Subcutaneous abdominal adipose tissue (tissue), 5 donors: ENCODE data around the gene ACAP1.
"Not testable (repeated sequence)": the region's sequence is repeated elsewhere in the genome, so short reads cannot be mapped to it uniquely, and the experiment has no call there.

Experiments used
- H3K27ac ChIP-seq: one replicate; pipeline ENCODE4 v1.7.0; 2013; ENCODE audit warnings: low read depth, mild to moderate bottlenecking, inconsistent platforms, low read length, moderate library complexity
- H3K27me3 ChIP-seq, 5 donors: one replicate each; pipeline ENCODE4 v1.7.0; 2013; ENCODE audit warnings: low read length in 5 of 5, inconsistent platforms in 1 of 5; ENCODE audit not compliant: control insufficient read depth in 5 of 5, insufficient read depth in 4 of 5
- H3K36me3 ChIP-seq, 5 donors: one replicate each; pipeline ENCODE4 v1.7.0; 2013; ENCODE audit warnings: low read length in 5 of 5; ENCODE audit not compliant: control insufficient read depth in 5 of 5, insufficient read depth in 5 of 5
- H3K4me1 ChIP-seq, 5 donors: one replicate each; pipeline ENCODE4 v1.7.0; 2013; ENCODE audit warnings: low read length in 5 of 5, mild to moderate bottlenecking in 3 of 5, moderate library complexity in 1 of 5; ENCODE audit not compliant: control insufficient read depth in 5 of 5, insufficient read depth in 5 of 5
- H3K4me3 ChIP-seq, 5 donors: one replicate each; pipeline ENCODE4 v1.7.0; 2013; ENCODE audit warnings: low read length in 5 of 5, low read depth in 1 of 5
- H3K9ac ChIP-seq, 5 donors: one replicate each; pipeline ENCODE4 v1.7.0; 2013; ENCODE audit warnings: low read length in 5 of 5, mild to moderate bottlenecking in 4 of 5, moderate library complexity in 3 of 5
- H3K9me3 ChIP-seq, 5 donors: one replicate each; pipeline ENCODE4 v1.7.0; 2013; ENCODE audit warnings: low read length in 5 of 5; ENCODE audit not compliant: control insufficient read depth in 5 of 5
- donor health status: healthy.
- donor health status: healthy.
- donor health status: healthy.
- donor health status: healthy.
- donor health status: healthy.

Gene ACAP1

DNA sequence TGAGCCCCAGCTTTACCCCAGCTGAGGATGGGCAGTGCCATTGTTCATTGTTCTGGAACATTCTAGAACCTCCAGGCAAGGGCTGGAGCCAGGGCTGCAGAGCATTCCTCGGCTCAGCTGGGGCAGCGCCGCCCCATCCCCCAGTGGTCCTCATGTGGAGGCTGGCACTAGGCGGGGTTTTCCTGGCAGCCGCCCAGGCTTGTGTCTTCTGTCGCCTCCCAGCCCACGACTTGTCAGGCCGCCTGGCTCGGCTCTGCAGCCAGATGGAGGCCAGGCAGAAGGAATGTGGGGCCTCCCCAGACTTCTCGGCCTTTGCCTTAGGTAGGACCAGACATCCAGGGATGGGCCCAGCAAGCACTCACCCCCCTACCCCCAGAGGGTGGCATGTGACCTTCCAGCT lies 18.7 kb downstream of the ACAP1 start, which contains the start of gene TMEM95:
Gene TMEM95, plus strand, starts transcription at position 104 of the 400 bp plus-strand sequence. Its CDS starts 49 bp downstream, at position 153.
- peak within 1 kb of the TSS in 3 of 5 donors; percentile 19 to 51 (median 29) for H3K9ac ChIP-seq
- peak within 1 kb of the TSS; percentile 98 for H3K27ac ChIP-seq

DNA sequence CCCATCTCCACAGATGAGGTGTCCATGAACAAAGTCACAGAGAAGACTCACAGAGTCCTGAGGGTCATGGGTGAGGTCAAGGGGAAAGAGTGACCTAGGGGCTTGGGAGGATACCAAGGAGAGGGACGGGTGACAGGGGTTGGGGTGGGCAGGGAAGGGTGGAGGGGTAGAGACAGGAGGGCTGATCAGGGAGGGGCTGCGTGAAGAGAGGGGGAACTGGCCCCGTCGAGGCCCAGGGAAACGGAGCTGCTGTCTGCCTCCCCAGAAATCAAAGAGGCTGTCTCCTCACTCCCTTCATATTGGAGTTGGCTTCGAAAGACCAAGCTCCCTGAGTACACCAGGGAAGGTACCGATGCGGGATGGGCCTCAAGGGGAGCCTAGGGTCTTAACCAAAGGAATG lies 19.2 kb downstream of the ACAP1 start:
- H3K4me1 ChIP-seq, result peaks cover 3 to 44% (median 36%) of the 10 kb centered on the region in 5 donors
- H3K9ac ChIP-seq, result peak overlapping the region in 1 of 5 donors; percentile 29
- H3K9me3 ChIP-seq, result no peaks in the 10 kb centered on the region
- H3K27me3 ChIP-seq, result no peaks in the 10 kb centered on the region
- no peaks in the 10 kb centered on the region for H3K36me3 ChIP-seq
- peak overlapping the region; percentile 98 for H3K27ac ChIP-seq
- no peak overlapping the region for H3K4me3 ChIP-seq

More for the DNA sequence above, 18.7 kb downstream of the ACAP1 start, which contains the start of gene TMEM95:
- H3K9me3 ChIP-seq, result no peaks in the 10 kb centered on the region
- H3K36me3 ChIP-seq, result no peaks in the 10 kb centered on the region
- H3K4me3 ChIP-seq, result no peak within 1 kb of the TSS
- H3K27me3 ChIP-seq, result no peaks in the 10 kb centered on the region
- peaks cover 3 to 48% (median 40%) of the 10 kb centered on the region in 5 donors for H3K4me1 ChIP-seq

DNA sequence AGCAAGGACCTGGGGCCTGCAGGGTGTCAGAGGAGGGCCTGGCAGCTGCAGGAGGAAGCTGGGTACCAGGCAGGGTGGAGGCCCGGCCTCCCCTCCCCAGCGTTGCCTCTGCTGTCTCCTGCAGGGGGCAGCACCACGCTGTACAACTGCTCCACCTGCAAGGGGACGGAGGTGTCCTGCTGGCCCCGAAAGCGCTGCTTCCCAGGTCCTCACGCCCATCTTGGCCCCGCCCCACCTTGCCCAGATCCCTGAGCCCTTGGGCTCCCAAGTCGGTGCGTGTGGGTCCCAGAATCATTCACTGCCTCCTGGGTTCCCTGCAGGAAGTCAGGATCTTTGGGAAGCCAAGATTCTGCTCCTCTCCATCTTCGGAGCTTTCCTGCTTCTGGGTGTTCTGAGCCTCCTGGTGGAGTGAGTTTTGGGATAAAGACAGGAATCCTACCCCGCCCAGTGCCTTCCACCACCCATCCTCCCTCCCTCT lies 19.8 kb downstream of the ACAP1 start:
- H3K4me1 ChIP-seq, result peaks cover 3 to 39% (median 31%) of the 10 kb centered on the region in 5 donors
- H3K36me3 ChIP-seq, result no peaks in the 10 kb centered on the region
- H3K9me3 ChIP-seq, result no peaks in the 10 kb centered on the region
- H3K27me3 ChIP-seq, result no peaks in the 10 kb centered on the region
- no peak overlapping the region for H3K4me3 ChIP-seq
- no peak overlapping the region for H3K27ac ChIP-seq
- peak overlapping the region in 1 of 5 donors; percentile 29 for H3K9ac ChIP-seq

DNA sequence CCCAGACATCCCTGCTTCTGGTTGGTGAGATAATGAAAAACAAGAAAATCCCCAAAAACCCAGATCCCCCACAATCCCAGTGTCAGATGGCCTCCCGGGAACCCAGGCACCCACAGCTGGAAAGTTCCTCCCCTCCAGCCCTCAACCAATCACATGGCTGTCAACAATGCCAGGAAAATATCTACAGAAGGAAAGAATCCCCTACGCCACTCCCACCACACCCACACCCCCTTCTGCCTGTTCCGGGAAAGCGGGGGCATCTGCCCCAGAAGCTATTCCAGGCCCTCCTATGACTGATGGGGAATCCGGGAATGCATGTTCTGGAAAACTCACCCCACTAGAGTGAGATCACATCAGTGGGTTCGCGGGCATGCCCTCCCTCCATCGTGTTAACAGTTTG lies 20.4 kb downstream of the ACAP1 start:
- Histone ChIP-seq H3K9ac (no peak overlapping the region), H3K27ac (no peak overlapping the region), H3K27me3 (peaks cover 0 to under 1% (median 0%) of the 10 kb centered on the region in 5 donors), H3K4me1 (peaks cover 3 to 36% (median 29%) of the 10 kb centered on the region in 5 donors), H3K4me3 (no peak overlapping the region), H3K36me3 (no peaks in the 10 kb centered on the region), H3K9me3 (no peaks in the 10 kb centered on the region)

DNA sequence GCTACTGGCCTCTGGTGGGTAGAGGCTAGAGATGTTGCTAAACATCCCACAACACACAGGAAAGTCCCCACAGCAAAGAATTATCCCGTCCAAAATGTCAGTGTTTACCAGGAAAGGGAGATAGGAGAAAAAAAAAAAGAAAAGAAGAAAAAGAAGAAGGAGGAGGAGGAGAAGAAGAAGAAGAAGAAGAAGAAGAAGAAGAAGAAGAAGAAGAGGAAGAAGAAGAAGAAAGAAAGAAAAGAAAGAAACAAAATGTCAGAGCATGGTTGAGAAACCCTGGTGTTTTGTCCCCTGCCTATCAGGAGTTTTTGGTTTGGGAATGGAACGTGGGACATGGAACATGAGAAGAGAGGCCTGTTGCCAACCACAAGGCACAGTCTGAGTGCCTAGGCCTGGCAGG lies 21.1 kb downstream of the ACAP1 start:
- Histone ChIP-seq H3K36me3 (no peaks in the 10 kb centered on the region), H3K9me3 (no peaks in the 10 kb centered on the region), H3K27ac (no peak overlapping the region), H3K4me1 (peaks cover 3 to 32% (median 27%) of the 10 kb centered on the region in 5 donors), H3K4me3 (no peak overlapping the region), H3K27me3 (peaks cover 0 to 4% (median 0%) of the 10 kb centered on the region in 5 donors), H3K9ac (no peak overlapping the region)

DNA sequence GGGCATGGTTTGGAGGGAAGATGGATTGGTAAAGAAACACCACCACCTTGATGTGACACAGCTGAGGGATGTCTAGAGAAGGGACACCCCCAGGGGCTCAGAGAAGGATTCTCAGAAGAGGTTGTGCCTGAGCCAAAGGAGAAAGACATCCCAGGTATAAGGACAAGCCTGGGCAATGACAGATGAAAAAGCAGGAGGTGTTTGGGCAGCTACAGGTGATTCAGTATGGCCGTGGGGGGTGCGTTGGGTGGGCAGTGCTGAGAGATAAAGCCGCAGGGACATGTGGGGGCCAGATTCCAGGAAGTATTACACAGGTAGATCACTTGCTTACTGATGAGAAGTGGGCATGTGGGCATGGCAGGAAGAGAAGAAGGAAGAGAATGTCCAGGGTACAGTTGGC lies 25.6 kb downstream of the ACAP1 start:
- Histone ChIP-seq H3K27ac (no peak overlapping the region), H3K4me1 (no peaks in the 10 kb centered on the region), H3K9me3 (no peaks in the 10 kb centered on the region), H3K27me3 (peaks cover 0 to 4% (median 0%) of the 10 kb centered on the region in 5 donors), H3K4me3 (no peak overlapping the region), H3K36me3 (no peaks in the 10 kb centered on the region), H3K9ac (no peak overlapping the region)

DNA sequence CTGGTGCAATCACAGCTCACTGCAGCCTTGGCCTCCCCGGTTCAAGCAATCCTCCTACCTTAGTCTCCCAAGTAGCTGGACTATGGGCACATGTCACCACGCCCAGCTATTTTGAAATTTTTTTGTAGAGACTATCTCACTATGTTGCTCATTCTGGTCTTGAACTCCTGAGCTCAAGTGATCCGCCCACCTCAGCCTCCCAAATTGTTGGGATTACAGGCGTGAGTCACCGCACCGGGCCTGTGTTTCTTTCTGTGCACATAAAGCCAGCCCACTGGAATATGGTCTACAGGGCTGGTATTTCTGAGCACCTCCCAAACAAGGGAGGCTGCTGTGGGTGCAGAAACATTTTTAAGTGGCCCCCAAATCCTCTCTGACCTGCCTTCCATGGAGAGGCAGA lies 27.0 kb downstream of the ACAP1 start:
- no peaks in the 10 kb centered on the region for H3K9me3 ChIP-seq
- H3K27me3 ChIP-seq, result peaks cover 0 to 4% (median 0%) of the 10 kb centered on the region in 5 donors
- no peak overlapping the region for H3K4me3 ChIP-seq
- no peak overlapping the region for H3K9ac ChIP-seq
- no peaks in the 10 kb centered on the region for H3K4me1 ChIP-seq
- H3K36me3 ChIP-seq, result no peaks in the 10 kb centered on the region
- no peak overlapping the region for H3K27ac ChIP-seq

DNA sequence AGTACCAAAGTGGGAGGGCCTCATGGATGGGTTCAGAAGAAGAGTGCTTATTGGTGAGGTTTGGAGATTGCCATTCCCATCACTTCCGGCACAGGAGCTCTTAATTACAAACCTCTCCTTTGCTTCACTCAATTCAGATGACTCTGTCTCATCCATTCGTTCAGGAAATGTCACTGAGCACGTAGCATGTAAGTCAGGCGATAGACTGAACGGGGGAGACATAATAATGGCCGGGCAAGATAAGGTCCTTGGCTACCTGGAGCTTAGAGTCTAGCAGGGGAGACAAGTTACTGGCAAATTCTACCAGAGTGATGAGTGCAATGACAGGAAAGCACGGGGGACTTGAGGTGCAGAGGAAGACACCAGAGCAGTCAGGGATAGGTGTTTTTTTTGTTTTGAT lies 29.6 kb downstream of the ACAP1 start:
- H3K4me3 ChIP-seq, H3K9me3 ChIP-seq, H3K4me1 ChIP-seq, H3K9ac ChIP-seq, H3K27me3 ChIP-seq, H3K27ac ChIP-seq, H3K36me3 ChIP-seq: not testable (repeated sequence)

DNA sequence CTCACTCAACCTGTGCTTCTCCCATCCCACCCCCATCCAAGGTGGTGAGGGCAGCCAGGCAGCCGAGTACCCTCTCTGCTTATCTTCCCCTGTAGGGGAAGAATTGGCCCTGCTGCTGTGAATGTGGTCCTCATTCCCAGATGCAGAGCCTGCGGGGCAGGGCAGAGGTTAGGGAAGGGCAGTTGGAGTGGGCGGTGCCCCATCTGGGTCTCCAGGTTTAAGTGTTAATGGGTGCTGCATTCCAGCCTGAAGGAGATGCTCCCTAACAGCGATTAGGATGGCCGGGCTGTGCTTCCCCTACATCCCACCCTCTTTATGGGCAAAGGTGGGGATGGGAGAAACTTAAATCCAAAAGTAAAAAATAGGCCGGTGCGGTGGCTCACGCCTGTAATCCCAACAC lies 30.8 kb downstream of the ACAP1 start:
- no peak overlapping the region for H3K9ac ChIP-seq
- H3K27me3 ChIP-seq, result peaks cover 0 to 3% (median 0%) of the 10 kb centered on the region in 5 donors
- no peak overlapping the region for H3K27ac ChIP-seq
- H3K4me1 ChIP-seq, result no peaks in the 10 kb centered on the region
- H3K9me3 ChIP-seq, result no peaks in the 10 kb centered on the region
- H3K4me3 ChIP-seq, result no peak overlapping the region
- H3K36me3 ChIP-seq, result no peaks in the 10 kb centered on the region

DNA sequence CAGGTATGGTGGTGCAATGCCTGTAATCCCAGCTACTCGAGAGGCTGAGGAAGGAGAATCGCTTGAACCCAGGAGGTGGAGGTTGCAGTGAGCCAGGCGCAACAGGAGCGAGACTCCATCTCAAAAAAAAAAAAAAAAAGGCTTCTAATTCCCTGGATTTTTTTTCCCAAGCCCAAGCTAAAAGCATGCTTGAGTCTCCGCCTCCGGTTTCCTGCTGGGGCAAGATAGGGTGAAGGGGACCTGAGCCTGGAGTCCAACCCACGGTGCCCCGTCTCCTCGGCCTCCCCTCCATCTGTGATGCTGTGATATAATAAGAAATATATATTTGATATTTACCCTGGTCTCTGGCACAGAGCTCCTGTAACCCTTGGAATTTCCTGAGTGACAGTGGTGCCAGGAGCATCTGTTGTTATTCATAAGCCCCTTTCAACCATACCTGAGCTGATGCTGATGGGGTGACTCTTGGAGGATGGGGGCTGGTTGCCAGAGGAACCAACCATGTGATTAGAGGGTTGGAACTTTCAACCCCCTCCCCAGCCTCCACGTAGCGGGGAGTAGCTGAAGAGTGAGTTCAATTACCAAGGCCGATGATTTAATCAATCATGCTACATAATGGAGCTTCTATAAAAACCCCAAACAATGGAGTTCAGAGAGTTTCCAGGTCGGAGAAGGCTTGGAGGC lies 31.7 kb downstream of the ACAP1 start:
- H3K4me1 ChIP-seq, result no peaks in the 10 kb centered on the region

More for the DNA sequence above, 31.7 kb downstream of the ACAP1 start:
- no peak overlapping the region for H3K4me3 ChIP-seq
- no peak overlapping the region for H3K27ac ChIP-seq
- no peaks in the 10 kb centered on the region for H3K9me3 ChIP-seq
- peaks cover 0 to 3% (median 0%) of the 10 kb centered on the region in 5 donors for H3K27me3 ChIP-seq
- H3K9ac ChIP-seq, result no peak overlapping the region
- H3K36me3 ChIP-seq, result no peaks in the 10 kb centered on the region
